GM23338 (cell line): ENCODE results near the gene TRAF1. TPM values are rescaled to one million over a fixed set of nuclear protein-coding genes. Genes with fewer than 3 reads are reported as not detected.

Experiments
- ATAC-seq: fragments of 200-7000 bp; cut with Tn5 transposase; 3 replicates; pipeline ENCODE4 v1.9.1; 2020
- DNase-seq: peaks from one replicate; pipeline ENCODE4 v3.0.0-alpha.2; 2015; ENCODE audit warnings: low spot score
- H2AFZ ChIP-seq: fragments of 200-600 bp; sonication (generic); 2 replicates; pipeline ENCODE4 v1.8.0; 2016; ENCODE audit warnings: antibody characterized with exemption, mild to moderate bottlenecking, moderate library complexity
- H3F3A ChIP-seq: fragments of 200-600 bp; sonication (generic); replicated peaks from 2 replicates; pipeline ENCODE4 v1.8.0; 2017; ENCODE audit warnings: antibody characterized with exemption, mixed run types, low read depth
- H3K27ac ChIP-seq: fragments of 200-600 bp; sonication (generic); 2 replicates; pipeline ENCODE4 v1.6.1; 2016; ENCODE audit warnings: low read depth
- H3K27me3 ChIP-seq: fragments of 200-600 bp; sonication (generic); 2 replicates; pipeline ENCODE4 v1.8.0; 2016; ENCODE audit warnings: mild to moderate bottlenecking, mixed run types, moderate library complexity; ENCODE audit not compliant: insufficient read depth
- H3K36me3 ChIP-seq: fragments of 200-600 bp; sonication (generic); 2 replicates; pipeline ENCODE4 v1.8.0; 2016; ENCODE audit warnings: mild to moderate bottlenecking; ENCODE audit not compliant: insufficient read depth
- H3K4me1 ChIP-seq: fragments of 200-600 bp; sonication (generic); 2 replicates; pipeline ENCODE4 v1.8.0; 2016; ENCODE audit warnings: mild to moderate bottlenecking, moderate library complexity; ENCODE audit not compliant: insufficient read depth
- H3K4me2 ChIP-seq: fragments of 200-600 bp; sonication (generic); 2 replicates; pipeline ENCODE4 v1.7.1; 2017; ENCODE audit warnings: mixed run types
- H3K4me3 ChIP-seq: fragments of 200-600 bp; sonication (generic); 2 replicates; pipeline ENCODE4 v1.6.1; 2016; ENCODE audit warnings: mixed run types
- H3K79me2 ChIP-seq: fragments of 200-600 bp; sonication (generic); replicated peaks from 2 replicates; pipeline ENCODE4 v1.8.0; 2017; ENCODE audit warnings: mild to moderate bottlenecking; ENCODE audit not compliant: insufficient read depth
- H3K9me2 ChIP-seq: fragments of 200-600 bp; sonication (generic); 2 replicates; pipeline ENCODE4 v1.8.0; 2017; ENCODE audit not compliant: insufficient read depth
- H4K20me1 ChIP-seq: fragments of 200-600 bp; sonication (generic); replicated peaks from 2 replicates; pipeline ENCODE4 v1.8.0; 2017; ENCODE audit warnings: mild to moderate bottlenecking; ENCODE audit not compliant: insufficient read depth
- H3K27ac Mint-ChIP-seq: 2 replicates; pipeline ENCODE4 v1.8.0; 2020; ENCODE audit warnings: inconsistent platforms, mild to moderate bottlenecking, moderate library complexity, mixed read lengths
- H3K27me3 Mint-ChIP-seq: 3 replicates; pipeline ENCODE4 v1.8.0; 2022; ENCODE audit warnings: low read depth, mild to moderate bottlenecking, moderate library complexity, mixed read lengths, inconsistent platforms; ENCODE audit not compliant: insufficient read depth, poor library complexity
- H3K36me3 Mint-ChIP-seq: 3 replicates; pipeline ENCODE4 v1.8.0; 2021; ENCODE audit warnings: low read depth, mild to moderate bottlenecking, inconsistent platforms, moderate library complexity, mixed read lengths
- H3K4me1 Mint-ChIP-seq: 3 replicates; pipeline ENCODE4 v1.8.0; 2020; ENCODE audit warnings: mild to moderate bottlenecking, inconsistent platforms, mixed read lengths
- H3K4me3 Mint-ChIP-seq: 3 replicates; pipeline ENCODE4 v1.8.0; 2021; ENCODE audit warnings: moderate library complexity, mild to moderate bottlenecking, inconsistent platforms, mixed read lengths
- H3K9me3 Mint-ChIP-seq: 3 replicates; pipeline ENCODE4 v1.8.0; 2020; ENCODE audit warnings: moderate library complexity, mild to moderate bottlenecking, inconsistent platforms, mixed read lengths
- EZH2 ChIP-seq: fragments of 200-600 bp; sonication (generic); IDR thresholded peaks from one replicate; pipeline ENCODE4 v1.8.0; 2017; ENCODE audit warnings: antibody characterized with exemption, mild to moderate bottlenecking, low read depth; ENCODE audit not compliant: unreplicated experiment
- NANOG ChIP-seq: IDR thresholded peaks from 2 replicates; pipeline ENCODE4 v1.6.1; 2016; ENCODE audit warnings: antibody characterized with exemption, borderline replicate concordance
- POLR2AphosphoS5 ChIP-seq: IDR thresholded peaks from 2 replicates; pipeline ENCODE4 v1.6.1; 2016; ENCODE audit warnings: antibody characterized with exemption, low read depth
- REST ChIP-seq: IDR thresholded peaks from one replicate; pipeline ENCODE4 v1.6.1; 2018; ENCODE audit warnings: antibody characterized with exemption; ENCODE audit not compliant: unreplicated experiment
- ZNF114 ChIP-seq: fragments of 250-450 bp; sonication (Bioruptor Pico); IDR thresholded peaks from 2 replicates; pipeline ENCODE4 v1.5.0; 2020; ENCODE audit warnings: mild to moderate bottlenecking, moderate library complexity
- ZNF462 ChIP-seq: fragments of 250-450 bp; sonication (Bioruptor Pico); IDR thresholded peaks from 2 replicates; pipeline ENCODE4 v1.5.0; 2020; ENCODE audit warnings: mild to moderate bottlenecking, moderate library complexity
- polyA plus RNA-seq: library from polyadenylated mRNA; unstranded; fragments of >200 nt; fragmentation: Nextera tagmentation; extraction: Ambion mirVana; gene quantifications from 2 replicates; pipeline ENCODE4 v1.2.1, GENCODE V29; 2016
- total RNA-seq: library from RNA; depleted of rRNA; stranded (reverse); fragments of >200 nt; shearing (Covaris generic); gene quantifications from 2 replicates; pipeline ENCODE4 v1.2.3, GENCODE V29; 2014

TRAF1 gene
- total and polyA plus RNA-seq, 2 experiments from 2014 or later: 0.39 to 1.4 TPM

- TF ChIP-seq ZNF462 (CRISPR knock-in tag) (no peak), ZNF114 (CRISPR knock-in tag) (no peak), POLR2AphosphoS5 (no peak), EZH2 (no peak)
Observed at GRCh38 chr9:120917929-120918762, 8.4 kb downstream of the TRAF1 start (continued).

- no peak overlapping the region for H3K27ac Mint-ChIP-seq
- no peak for DNase-seq
- ATAC-seq: no peak
Observed at GRCh38 chr9:120916991-120917880, 9.4 kb downstream of the TRAF1 start.

More at GRCh38 chr9:120916991-120917880, 9.4 kb downstream of the TRAF1 start:
- H3K9me3 Mint-ChIP-seq: 0 out of 3 replicates have a peak, but pooled peaks cover 4% of the 10 kb centered on the region
- no peaks in the 10 kb centered on the region for H4K20me1 ChIP-seq
- no peak overlapping the region for H3K4me3 ChIP-seq
- peaks cover 52% of the 10 kb centered on the region for H3K4me1 Mint-ChIP-seq
- 0 out of 3 replicates have a peak, but pooled peaks cover 4% of the 10 kb centered on the region for H3K36me3 Mint-ChIP-seq
- H3K4me2 ChIP-seq: no peak overlapping the region
- no peak overlapping the region for H3K27ac ChIP-seq
- H3K79me2 ChIP-seq: no peaks in the 10 kb centered on the region
- peaks cover 11% of the 10 kb centered on the region for H3K27me3 Mint-ChIP-seq
- H3K4me1 ChIP-seq: peaks cover 30% of the 10 kb centered on the region
- H2AFZ ChIP-seq: no peak overlapping the region
- no peaks in the 10 kb centered on the region for H3K27me3 ChIP-seq
- no peak overlapping the region for H3K4me3 Mint-ChIP-seq
- TF ChIP-seq REST (no peak), NANOG (no peak)
- H3F3A ChIP-seq: no peaks in the 10 kb centered on the region
- no peaks in the 10 kb centered on the region for H3K9me2 ChIP-seq
- no peaks in the 10 kb centered on the region for H3K36me3 ChIP-seq
